Tibial nerve (tissue), 4 donors: ENCODE data around the gene S1PR3. TPM values are rescaled to one million over a fixed set of nuclear protein-coding genes. Genes with fewer than 3 reads are reported as not detected.

Experiments
- DNase-seq, 2 donors: peaks; one replicate each; pipeline ENCODE4 v3.0.0-alpha.2; 2019; ENCODE audit warnings: low spot score in 2 of 2
- H3K27ac ChIP-seq, 4 donors: fragments of 200-600 bp; sonication (generic) in 3 of 4; one replicate each; pipeline ENCODE4 v1.5.1; 2017 to 2019; ENCODE audit warnings: mild to moderate bottlenecking in 1 of 4
- H3K27me3 ChIP-seq, 2 donors: fragments of 200-600 bp; sonication (generic) in 1 of 2; one replicate each; pipeline versions ENCODE4 v1.5.1 to v1.6.0; 2017 to 2019
- H3K36me3 ChIP-seq, 3 donors: fragments of 200-600 bp; sonication (generic); one replicate each; pipeline ENCODE4 v1.5.1; 2018 to 2019
- H3K4me1 ChIP-seq, 4 donors: fragments of 200-600 bp; sonication (generic) in 3 of 4; one replicate each; pipeline ENCODE4 v1.5.1; 2017 to 2019
- H3K4me3 ChIP-seq, 4 donors: fragments of 200-600 bp; sonication (generic) in 3 of 4; one replicate each; pipeline ENCODE4 v1.5.1; 2017 to 2019; ENCODE audit warnings: mild to moderate bottlenecking in 1 of 4, moderate library complexity in 1 of 4
- H3K9me3 ChIP-seq, 4 donors: fragments of 200-600 bp; sonication (generic) in 3 of 4; one replicate each; pipeline ENCODE4 v1.5.1; 2017 to 2019
- CTCF ChIP-seq, 5 experiments: fragments of 200-600 bp in 3 of 5; fragments of 450-650 bp in 2 of 5; sonication (generic) in 3 of 5; IDR thresholded peaks; one replicate each; pipeline ENCODE4 v1.5.1; 2016 to 2019; ENCODE audit warnings: antibody characterized with exemption in 5 of 5, mild to moderate bottlenecking in 3 of 5, moderate library complexity in 2 of 5
- EP300 ChIP-seq, 2 donors: sonication (generic); formaldehyde crosslinking; IDR thresholded peaks; one replicate each; pipeline ENCODE4 v1.6.1; 2017; ENCODE audit warnings: antibody characterized with exemption in 2 of 2, mild to moderate bottlenecking in 1 of 2
- POLR2A ChIP-seq, 2 donors: fragments of 450-650 bp; IDR thresholded peaks; one replicate each; pipeline ENCODE4 v1.6.1; 2017; ENCODE audit warnings: antibody characterized with exemption in 2 of 2, mild to moderate bottlenecking in 2 of 2, moderate library complexity in 2 of 2
- WGBS, 2 donors: methylation state at CpG; one replicate each; pipeline ENCODE4 v1.1.5; 2018; 5-methylcytosine and 5-hydroxymethylcytosine counted together
- total RNA-seq, 4 donors: library from RNA; depleted of rRNA; stranded (reverse); fragments of >200 nt; gene quantifications; one replicate each; pipeline ENCODE4 v1.1.0, GENCODE V29; 2016

S1PR3 gene
- total RNA-seq, 4 donors from 2014 or later = 13.0 to 25.8 (median 14.5) TPM

DNA sequence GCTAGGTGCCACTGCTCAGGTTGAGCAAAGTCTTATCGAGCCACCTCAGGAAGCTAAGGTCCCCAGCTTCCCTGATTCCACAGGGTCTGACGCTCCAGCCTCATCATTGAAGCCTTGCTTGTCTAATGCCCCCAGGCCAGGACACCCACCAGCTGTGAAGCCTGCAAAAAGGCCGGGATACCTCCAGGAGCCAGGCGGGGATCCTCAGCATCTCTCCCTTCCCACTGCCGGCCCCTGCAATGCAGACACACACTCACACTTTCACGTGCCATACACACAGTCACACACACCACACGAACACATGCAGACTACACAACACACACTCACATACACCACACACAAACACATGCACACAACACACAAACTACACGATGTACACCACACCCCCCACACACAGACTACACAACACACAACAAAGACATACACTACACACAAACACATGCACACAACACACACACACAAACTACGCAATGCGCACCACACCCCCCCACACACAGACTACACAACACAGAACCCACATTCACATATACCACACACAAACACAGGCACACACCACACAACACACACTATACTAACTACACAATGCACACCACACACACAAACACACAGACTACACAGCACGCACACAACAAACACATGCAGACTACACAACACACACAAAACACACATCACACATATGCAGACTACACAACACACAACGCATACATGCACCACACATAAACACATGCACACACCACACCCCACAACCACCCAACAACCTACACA is 17.8 kb upstream of the S1PR3 start:
- Histone ChIP-seq H3K27me3 (no peaks in the 10 kb centered on the region), H3K4me1 (no peaks in the 10 kb centered on the region), H3K4me3 (no peak overlapping the region), H3K9me3 (peaks cover 0 to 11% (median 0%) of the 10 kb centered on the region in 4 donors), H3K27ac (no peak overlapping the region), H3K36me3 (no peaks in the 10 kb centered on the region)
- DNase-seq = no peak
- TF ChIP-seq EP300 (IDR thresholded peaks at IDR 0.05) (no peak), POLR2A (IDR thresholded peaks at IDR 0.05) (no peak), CTCF (IDR thresholded peaks at IDR 0.05) (no peak)
- WGBS, 2 donors = 88 to 89% methylated on average over 12 of the region's 12 CpGs

- no peak for TF ChIP-seq CTCF (IDR thresholded peaks at IDR 0.05)
- no peak for TF ChIP-seq POLR2A (IDR thresholded peaks at IDR 0.05)
- no peak for TF ChIP-seq EP300 (IDR thresholded peaks at IDR 0.05)
- Histone ChIP-seq H3K36me3 (no peaks in the 10 kb centered on the region), H3K9me3 (peaks cover 0 to 11% (median 0%) of the 10 kb centered on the region in 4 donors), H3K27ac (no peak overlapping the region), H3K27me3 (no peaks in the 10 kb centered on the region), H3K4me3 (no peak overlapping the region), H3K4me1 (peaks cover 0 to 5% (median 0%) of the 10 kb centered on the region in 4 donors)
- 80 to 89% methylated on average over 7 of the region's 7 CpGs for WGBS, 2 donors
- no peak for DNase-seq
These were observed 16.6 kb upstream of the S1PR3 start for GRCh38 chr9:88974641-88975040.

- Histone ChIP-seq H3K4me1 (peaks cover 0 to 5% (median 0%) of the 10 kb centered on the region in 4 donors), H3K27me3 (no peaks in the 10 kb centered on the region), H3K27ac (no peak overlapping the region), H3K36me3 (no peaks in the 10 kb centered on the region), H3K9me3 (peaks cover 0 to 11% (median 0%) of the 10 kb centered on the region in 4 donors), H3K4me3 (no peak overlapping the region)
- TF ChIP-seq EP300 (IDR thresholded peaks at IDR 0.05) (no peak), CTCF (IDR thresholded peaks at IDR 0.05) (no peak), POLR2A (IDR thresholded peaks at IDR 0.05) (no peak)
- WGBS, 2 donors = 61 to 72% methylated on average over 8 of the region's 8 CpGs
- no peak for DNase-seq
These were observed 15.0 kb upstream of the S1PR3 start for GRCh38 chr9:88975966-88976889.

DNA sequence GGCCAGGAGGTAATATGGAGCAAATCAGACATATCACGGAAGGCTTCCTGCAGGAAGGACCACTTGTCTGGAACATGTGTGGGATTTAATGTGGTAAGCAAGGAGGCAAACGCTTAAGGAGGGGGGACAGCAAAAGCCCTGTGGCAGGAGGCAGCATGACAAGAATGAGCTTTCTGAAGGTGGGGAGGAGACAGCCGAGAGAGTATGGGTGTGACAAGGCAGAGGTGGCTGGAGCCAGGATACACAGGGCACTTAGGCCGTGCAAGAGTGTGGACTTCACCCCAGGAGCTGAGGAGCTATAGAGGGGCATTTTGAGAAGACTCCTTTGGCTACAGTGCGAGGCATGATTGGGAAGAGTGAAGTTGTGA is 14.4 kb upstream of the S1PR3 start:
- no peaks in the 10 kb centered on the region for H3K27me3 ChIP-seq
- peaks cover 0 to 5% (median 0%) of the 10 kb centered on the region in 4 donors for H3K4me1 ChIP-seq
- TF ChIP-seq POLR2A (IDR thresholded peaks at IDR 0.05) (no peak), EP300 (IDR thresholded peaks at IDR 0.05) (no peak), CTCF (IDR thresholded peaks at IDR 0.05) (no peak)
- H3K36me3 ChIP-seq = no peaks in the 10 kb centered on the region
- H3K27ac ChIP-seq = no peak overlapping the region
- H3K9me3 ChIP-seq = peaks cover 0 to 10% (median 0%) of the 10 kb centered on the region in 4 donors
- WGBS, 2 donors = 91 to 95% methylated on average over 5 of the region's 5 CpGs
- no peak overlapping the region for H3K4me3 ChIP-seq
- DNase-seq = no peak

GRCh38 chr9:88978034-88978433 is 13.2 kb upstream of the S1PR3 start:
- Histone ChIP-seq H3K36me3 (no peaks in the 10 kb centered on the region), H3K27me3 (no peaks in the 10 kb centered on the region), H3K9me3 (peaks cover 0 to 6% (median 0%) of the 10 kb centered on the region in 4 donors), H3K4me3 (no peak overlapping the region), H3K27ac (no peak overlapping the region), H3K4me1 (peaks cover 0 to 5% (median 0%) of the 10 kb centered on the region in 4 donors)
- no peak for TF ChIP-seq EP300 (IDR thresholded peaks at IDR 0.05)
- no peak for TF ChIP-seq POLR2A (IDR thresholded peaks at IDR 0.05)
- no peak for TF ChIP-seq CTCF (IDR thresholded peaks at IDR 0.05)
- DNase-seq = no peak
- 77 to 79% methylated on average over 5 of the region's 5 CpGs for WGBS, 2 donors
